Neural cell (in vitro differentiated cells): Measurements from ENCODE around the gene GABRQ.

Source experiments
- CTCF ChIP-seq: fragments of 450-650 bp; IDR thresholded peaks from 2 replicates; pipeline ENCODE4 v1.5.1; 2014; ENCODE audit warnings: antibody characterized with exemption, mild to moderate bottlenecking, moderate library complexity; ENCODE audit not compliant: poor library complexity, severe bottlenecking
- EP300 ChIP-seq: fragments of 450-650 bp; conservative IDR thresholded peaks from 2 replicates; pipeline ENCODE4 v1.6.1; 2014; ENCODE audit warnings: antibody characterized with exemption, mild to moderate bottlenecking, moderate library complexity; ENCODE audit not compliant: poor library complexity, severe bottlenecking
- MXI1 ChIP-seq: fragments of 450-650 bp; conservative IDR thresholded peaks from 2 replicates; pipeline ENCODE4 v1.6.1; 2014; ENCODE audit warnings: antibody characterized with exemption, mild to moderate bottlenecking; ENCODE audit not compliant: poor library complexity, severe bottlenecking
- SMC3 ChIP-seq: fragments of 450-650 bp; conservative IDR thresholded peaks from 2 replicates; pipeline ENCODE4 v1.6.1; 2014; ENCODE audit warnings: antibody characterized with exemption, mild to moderate bottlenecking, moderate library complexity; ENCODE audit not compliant: poor library complexity
- TAF1 ChIP-seq: IDR thresholded peaks from 2 replicates; pipeline ENCODE4 v1.6.1; 2012; ENCODE audit warnings: low read depth

- TF ChIP-seq TAF1 (no peak), EP300 (no peak), MXI1 (no peak), CTCF (no peak), SMC3 (no peak)
These were observed 19.2 kb downstream of the GABRQ start for GRCh38 chrX:152656890-152657289.
